GM23338 (cell line): Measurements from ENCODE around the gene SNRNP200.

Source experiments
- CREB1 ChIP-seq: fragments of 250-450 bp; sonication (Bioruptor Pico); IDR thresholded peaks from 2 replicates; pipeline ENCODE4 v1.5.0; 2020; ENCODE audit warnings: low read depth, mild to moderate bottlenecking, moderate library complexity
- CTCF ChIP-seq, 2 experiments: fragments of 200-600 bp in 1 of 2; sonication (generic) in 1 of 2; conservative IDR thresholded peaks; 2 replicates each; pipeline versions ENCODE4 v1.5.1 to v1.6.1; 2016 to 2017; ENCODE audit warnings: antibody characterized with exemption in 2 of 2, low read depth in 2 of 2, mild to moderate bottlenecking in 2 of 2, moderate library complexity in 1 of 2
- EZH2 ChIP-seq: fragments of 200-600 bp; sonication (generic); IDR thresholded peaks from one replicate; pipeline ENCODE4 v1.8.0; 2017; ENCODE audit warnings: antibody characterized with exemption, mild to moderate bottlenecking, low read depth; ENCODE audit not compliant: unreplicated experiment
- EZH2phosphoT487 ChIP-seq: fragments of 200-600 bp; sonication (generic); IDR thresholded peaks from one replicate; pipeline ENCODE4 v1.8.1; 2018; ENCODE audit warnings: antibody characterized with exemption; ENCODE audit not compliant: unreplicated experiment
- JUNB ChIP-seq: IDR thresholded peaks from one replicate; pipeline ENCODE4 v1.6.1; 2016; ENCODE audit warnings: antibody characterized with exemption; ENCODE audit not compliant: unreplicated experiment
- POLR2AphosphoS5 ChIP-seq: IDR thresholded peaks from 2 replicates; pipeline ENCODE4 v1.6.1; 2016; ENCODE audit warnings: antibody characterized with exemption, low read depth
- REST ChIP-seq: IDR thresholded peaks from one replicate; pipeline ENCODE4 v1.6.1; 2018; ENCODE audit warnings: antibody characterized with exemption; ENCODE audit not compliant: unreplicated experiment
- STAT1 ChIP-seq: IDR thresholded peaks from one replicate; pipeline ENCODE4 v1.6.1; 2016; ENCODE audit warnings: antibody characterized with exemption; ENCODE audit not compliant: unreplicated experiment

DNA sequence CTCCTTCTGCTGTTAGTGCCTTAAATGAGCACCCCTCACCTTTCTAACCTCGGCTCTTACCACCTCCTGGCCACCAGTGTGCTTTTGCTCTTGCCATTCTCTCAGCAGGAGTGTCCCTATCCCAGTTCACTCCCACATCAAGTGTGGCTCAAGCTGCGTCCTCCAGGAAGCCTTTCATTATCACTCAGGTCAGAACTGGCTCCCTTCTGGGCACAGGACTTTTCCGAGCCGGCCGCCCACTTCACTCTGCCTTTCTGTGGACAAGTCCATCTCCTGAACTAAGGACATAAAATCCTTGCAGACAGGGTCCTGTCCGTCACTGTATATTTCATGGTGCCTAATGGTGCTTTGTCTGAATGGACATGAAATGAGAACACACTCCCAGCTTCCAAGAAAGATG is 55.2 kb downstream of the SNRNP200 start:
- TF ChIP-seq JUNB (no peak), CTCF (conservative IDR thresholded peaks at IDR 0.05; ENCODE audit: low read depth in 2 of 2) (no peak), CREB1 (CRISPR knock-in tag) (no peak), POLR2AphosphoS5 (no peak), EZH2phosphoT487 (no peak), EZH2 (no peak), STAT1 (no peak), REST (no peak)
